HepG2 (cell line): ENCODE data around the gene DPY30. TPM values are rescaled to one million over a fixed set of nuclear protein-coding genes. Genes with fewer than 3 reads are reported as not detected.

Experiments used
- FOXJ3 ChIP-seq: sonication (generic); formaldehyde crosslinking; IDR thresholded peaks from 2 replicates; pipeline ENCODE4 v1.4.0; 2020; ENCODE audit warnings: missing genetic modification reagents, mild to moderate bottlenecking, borderline replicate concordance
- ISL2 ChIP-seq: sonication (generic); formaldehyde crosslinking; IDR thresholded peaks from 2 replicates; pipeline ENCODE4 v1.5.0; 2020; ENCODE audit warnings: missing genetic modification reagents
- PLRG1 ChIP-seq: fragments of 450-650 bp; conservative IDR thresholded peaks from 2 replicates; pipeline ENCODE4 v1.6.1; 2016
- PPARG ChIP-seq: conservative IDR thresholded peaks from 2 replicates; pipeline ENCODE4 v1.6.1; 2016; ENCODE audit warnings: missing biosample characterization, missing genetic modification reagents
- RARG ChIP-seq: sonication (generic); formaldehyde crosslinking; IDR thresholded peaks from 2 replicates; pipeline ENCODE4 v1.4.0; 2020; ENCODE audit warnings: low read depth, mild to moderate bottlenecking, missing genetic modification reagents
- SNRNP70 ChIP-seq: fragments of 200-400 bp; formaldehyde crosslinking; IDR thresholded peaks from 2 replicates; pipeline ENCODE4 v1.6.1; 2017; ENCODE audit warnings: mild to moderate bottlenecking, low read depth, low read length, moderate library complexity
- TOE1 ChIP-seq: sonication (generic); formaldehyde crosslinking; IDR thresholded peaks from 2 replicates; pipeline ENCODE4 v1.4.0; 2020; ENCODE audit warnings: mild to moderate bottlenecking, missing genetic modification reagents
- ZBTB42 ChIP-seq: sonication (generic); formaldehyde crosslinking; IDR thresholded peaks from 2 replicates; pipeline ENCODE4 v1.5.0; 2020; ENCODE audit warnings: mild to moderate bottlenecking, missing genetic modification reagents
- ZNF33B ChIP-seq: sonication (generic); formaldehyde crosslinking; IDR thresholded peaks from 2 replicates; pipeline ENCODE4 v1.5.1; 2020; ENCODE audit warnings: mild to moderate bottlenecking, missing genetic modification reagents
- ZNF350 ChIP-seq: sonication (generic); formaldehyde crosslinking; IDR thresholded peaks from 2 replicates; pipeline ENCODE4 v1.4.0; 2020; ENCODE audit warnings: mild to moderate bottlenecking, low read depth, missing genetic modification reagents, borderline replicate concordance
- ZNF720 ChIP-seq: sonication (generic); formaldehyde crosslinking; IDR thresholded peaks from 2 replicates; pipeline ENCODE4 v1.4.0; 2020; ENCODE audit warnings: missing genetic modification reagents
- ZNF775 ChIP-seq: sonication (generic); formaldehyde crosslinking; IDR thresholded peaks from 2 replicates; pipeline ENCODE4 v1.4.0; 2020; ENCODE audit warnings: missing genetic modification reagents, mild to moderate bottlenecking, moderate library complexity, borderline replicate concordance
- ZNF841 ChIP-seq: sonication (generic); formaldehyde crosslinking; IDR thresholded peaks from 2 replicates; pipeline ENCODE4 v1.8.1; 2023; ENCODE audit warnings: missing genetic modification reagents, borderline replicate concordance
- polyA plus RNA-seq, 8 experiments: library from polyadenylated mRNA; depleted of rRNA in 3 of 8; stranded (reverse) in 7 of 8; unstranded in 1 of 8; fragments of >200 nt; fragmentation: Illumina TruSeq in 4 of 8; extraction: Trizol in 4 of 8; gene quantifications; 2 replicates each; pipeline versions ENCODE4 v1.2.1 to v1.2.3, GENCODE V29; 2011 to 2016; ENCODE audit warnings: low read depth in 4 of 8, missing spikeins in 1 of 8, mixed read lengths in 1 of 8; ENCODE audit not compliant: insufficient read depth in 1 of 8
- total RNA-seq, 5 experiments: library from RNA; depleted of rRNA; stranded (reverse); fragments of >200 nt; fragmentation: Illumina TruSeq; extraction: Trizol; gene quantifications; 2 replicates each; pipeline ENCODE4 v1.2.3, GENCODE V29; 2016; ENCODE audit warnings: low read depth in 1 of 5
- TF ChIP-seq, protein P1 (sequence below): sonication (generic); formaldehyde crosslinking; IDR thresholded peaks from 2 replicates; pipeline ENCODE4 v1.5.0; 2020; ENCODE audit warnings: missing genetic modification reagents
- TF ChIP-seq, protein P2 (sequence below): sonication (generic); formaldehyde crosslinking; IDR thresholded peaks from 2 replicates; pipeline ENCODE4 v1.8.1; 2023; ENCODE audit warnings: mild to moderate bottlenecking, moderate library complexity, missing genetic modification reagents
- TF ChIP-seq, protein P3 (sequence below): IDR thresholded peaks from 2 replicates; pipeline ENCODE4 v1.6.1; 2016; ENCODE audit warnings: missing genetic modification reagents, missing compliant biosample characterization
- TF ChIP-seq, protein P4 (sequence below): sonication (generic); formaldehyde crosslinking; IDR thresholded peaks from 2 replicates; pipeline ENCODE4 v1.5.1; 2020; ENCODE audit warnings: missing genetic modification reagents, mild to moderate bottlenecking, borderline replicate concordance
- TF ChIP-seq, protein P5 (sequence below): sonication (generic); formaldehyde crosslinking; IDR thresholded peaks from 2 replicates; pipeline ENCODE4 v1.4.0; 2020; ENCODE audit warnings: missing genetic modification reagents
- TF ChIP-seq, protein P6 (sequence below): sonication (generic); formaldehyde crosslinking; conservative IDR thresholded peaks from 2 replicates; pipeline ENCODE4 v1.8.0; 2022; ENCODE audit warnings: missing genetic modification reagents
- TF ChIP-seq, protein P7 (sequence below): IDR thresholded peaks from 2 replicates; pipeline ENCODE4 v1.6.1; 2016; ENCODE audit warnings: mild to moderate bottlenecking, missing biosample characterization, missing genetic modification reagents

The DPY30 gene
- total and polyA plus RNA-seq, 2 of the 13 experiments (the other 11 are each of a cell fraction or from before 2014, with no cell fraction given), result 98.1 to 118 TPM

DNA sequence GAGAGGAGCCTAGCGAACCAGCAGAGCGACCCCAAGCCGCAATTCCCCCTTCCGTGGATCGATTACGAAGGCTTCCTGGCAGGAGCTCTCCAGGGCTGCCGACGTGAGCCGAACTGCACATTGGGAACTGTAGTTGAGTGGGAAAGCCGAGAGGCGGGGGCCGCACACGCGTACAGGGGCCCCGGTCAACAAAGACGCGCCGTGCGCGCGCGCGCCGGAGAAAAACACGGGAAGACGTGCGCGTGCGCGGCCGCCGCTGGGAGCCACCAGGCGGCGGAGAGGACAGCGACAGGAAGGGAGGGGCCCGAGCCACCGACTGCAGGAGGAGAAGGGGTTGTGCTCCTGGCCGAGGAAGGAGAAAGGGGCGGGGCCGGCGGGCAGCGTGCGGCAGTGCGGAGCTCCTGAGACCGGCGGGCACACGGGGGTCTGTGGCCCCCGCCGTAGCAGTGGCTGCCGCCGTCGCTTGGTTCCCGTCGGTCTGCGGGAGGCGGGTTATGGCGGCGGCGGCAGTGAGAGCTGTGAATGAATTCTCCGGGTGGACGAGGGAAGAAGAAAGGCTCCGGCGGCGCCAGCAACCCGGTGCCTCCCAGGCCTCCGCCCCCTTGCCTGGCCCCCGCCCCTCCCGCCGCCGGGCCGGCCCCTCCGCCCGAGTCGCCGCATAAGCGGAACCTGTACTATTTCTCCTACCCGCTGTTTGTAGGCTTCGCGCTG, 23.9 kb upstream of the DPY30 start, which contains the start of gene SPAST (continued):
- TF ChIP-seq, protein P1, sequence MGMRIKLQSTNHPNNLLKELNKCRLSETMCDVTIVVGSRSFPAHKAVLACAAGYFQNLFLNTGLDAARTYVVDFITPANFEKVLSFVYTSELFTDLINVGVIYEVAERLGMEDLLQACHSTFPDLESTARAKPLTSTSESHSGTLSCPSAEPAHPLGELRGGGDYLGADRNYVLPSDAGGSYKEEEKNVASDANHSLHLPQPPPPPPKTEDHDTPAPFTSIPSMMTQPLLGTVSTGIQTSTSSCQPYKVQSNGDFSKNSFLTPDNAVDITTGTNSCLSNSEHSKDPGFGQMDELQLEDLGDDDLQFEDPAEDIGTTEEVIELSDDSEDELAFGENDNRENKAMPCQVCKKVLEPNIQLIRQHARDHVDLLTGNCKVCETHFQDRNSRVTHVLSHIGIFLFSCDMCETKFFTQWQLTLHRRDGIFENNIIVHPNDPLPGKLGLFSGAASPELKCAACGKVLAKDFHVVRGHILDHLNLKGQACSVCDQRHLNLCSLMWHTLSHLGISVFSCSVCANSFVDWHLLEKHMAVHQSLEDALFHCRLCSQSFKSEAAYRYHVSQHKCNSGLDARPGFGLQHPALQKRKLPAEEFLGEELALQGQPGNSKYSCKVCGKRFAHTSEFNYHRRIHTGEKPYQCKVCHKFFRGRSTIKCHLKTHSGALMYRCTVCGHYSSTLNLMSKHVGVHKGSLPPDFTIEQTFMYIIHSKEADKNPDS, result no peak
- TF ChIP-seq RARG (no peak), PPARG (CRISPR knock-in tag) (peak; percentile 60; the same call in 1 of the 2 replicates), PLRG1 (no peak), ISL2 (CRISPR knock-in tag) (peak; percentile 88), ZNF841 (CRISPR knock-in tag) (no peak), ZBTB42 (CRISPR knock-in tag) (peak; percentile 69; the same call in 1 of the 2 replicates), ZNF775 (CRISPR knock-in tag) (0 out of 2 replicates have a peak, but pooled peaks have one; percentile 37), ZNF350 (CRISPR knock-in tag) (peak; percentile 96; the same call in 1 of the 2 replicates), ZNF33B (CRISPR knock-in tag) (peak; percentile 61; the same call in 1 of the 2 replicates), FOXJ3 (CRISPR knock-in tag) (peak; percentile 96), TOE1 (CRISPR knock-in tag) (no peak; the same call in 1 of the 2 replicates), SNRNP70 (no peak), ZNF720 (CRISPR knock-in tag) (no peak)
- TF ChIP-seq, protein P2, sequence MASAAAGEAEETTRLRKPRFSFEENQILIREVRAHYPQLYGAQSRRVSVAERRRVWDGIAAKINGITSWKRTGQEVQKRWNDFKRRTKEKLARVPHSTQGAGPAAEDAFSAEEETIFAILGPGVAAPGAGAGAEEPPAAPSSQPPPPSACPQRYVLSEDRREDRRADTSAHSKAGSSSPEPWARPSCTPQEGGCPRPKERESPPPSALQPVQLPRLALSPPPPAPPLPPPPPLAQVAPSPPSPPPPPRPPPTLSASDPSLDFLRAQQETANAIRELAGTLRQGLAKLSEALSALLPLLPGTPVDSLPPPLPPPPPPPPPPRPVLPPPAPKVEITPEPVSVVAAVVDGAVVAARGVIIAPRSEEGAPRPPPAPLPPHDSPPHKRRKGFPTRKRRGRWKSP (CRISPR knock-in tag), result peak; percentile 85
- TF ChIP-seq, protein P3, sequence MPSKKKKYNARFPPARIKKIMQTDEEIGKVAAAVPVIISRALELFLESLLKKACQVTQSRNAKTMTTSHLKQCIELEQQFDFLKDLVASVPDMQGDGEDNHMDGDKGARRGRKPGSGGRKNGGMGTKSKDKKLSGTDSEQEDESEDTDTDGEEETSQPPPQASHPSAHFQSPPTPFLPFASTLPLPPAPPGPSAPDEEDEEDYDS (CRISPR knock-in tag), result peak; percentile 78
- TF ChIP-seq, protein P4, sequence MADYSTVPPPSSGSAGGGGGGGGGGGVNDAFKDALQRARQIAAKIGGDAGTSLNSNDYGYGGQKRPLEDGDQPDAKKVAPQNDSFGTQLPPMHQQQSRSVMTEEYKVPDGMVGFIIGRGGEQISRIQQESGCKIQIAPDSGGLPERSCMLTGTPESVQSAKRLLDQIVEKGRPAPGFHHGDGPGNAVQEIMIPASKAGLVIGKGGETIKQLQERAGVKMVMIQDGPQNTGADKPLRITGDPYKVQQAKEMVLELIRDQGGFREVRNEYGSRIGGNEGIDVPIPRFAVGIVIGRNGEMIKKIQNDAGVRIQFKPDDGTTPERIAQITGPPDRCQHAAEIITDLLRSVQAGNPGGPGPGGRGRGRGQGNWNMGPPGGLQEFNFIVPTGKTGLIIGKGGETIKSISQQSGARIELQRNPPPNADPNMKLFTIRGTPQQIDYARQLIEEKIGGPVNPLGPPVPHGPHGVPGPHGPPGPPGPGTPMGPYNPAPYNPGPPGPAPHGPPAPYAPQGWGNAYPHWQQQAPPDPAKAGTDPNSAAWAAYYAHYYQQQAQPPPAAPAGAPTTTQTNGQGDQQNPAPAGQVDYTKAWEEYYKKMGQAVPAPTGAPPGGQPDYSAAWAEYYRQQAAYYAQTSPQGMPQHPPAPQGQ (CRISPR knock-in tag), result no peak
- TF ChIP-seq, protein P5, sequence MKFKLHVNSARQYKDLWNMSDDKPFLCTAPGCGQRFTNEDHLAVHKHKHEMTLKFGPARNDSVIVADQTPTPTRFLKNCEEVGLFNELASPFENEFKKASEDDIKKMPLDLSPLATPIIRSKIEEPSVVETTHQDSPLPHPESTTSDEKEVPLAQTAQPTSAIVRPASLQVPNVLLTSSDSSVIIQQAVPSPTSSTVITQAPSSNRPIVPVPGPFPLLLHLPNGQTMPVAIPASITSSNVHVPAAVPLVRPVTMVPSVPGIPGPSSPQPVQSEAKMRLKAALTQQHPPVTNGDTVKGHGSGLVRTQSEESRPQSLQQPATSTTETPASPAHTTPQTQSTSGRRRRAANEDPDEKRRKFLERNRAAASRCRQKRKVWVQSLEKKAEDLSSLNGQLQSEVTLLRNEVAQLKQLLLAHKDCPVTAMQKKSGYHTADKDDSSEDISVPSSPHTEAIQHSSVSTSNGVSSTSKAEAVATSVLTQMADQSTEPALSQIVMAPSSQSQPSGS (CRISPR knock-in tag), result peak; percentile 75
- TF ChIP-seq, protein P6, sequence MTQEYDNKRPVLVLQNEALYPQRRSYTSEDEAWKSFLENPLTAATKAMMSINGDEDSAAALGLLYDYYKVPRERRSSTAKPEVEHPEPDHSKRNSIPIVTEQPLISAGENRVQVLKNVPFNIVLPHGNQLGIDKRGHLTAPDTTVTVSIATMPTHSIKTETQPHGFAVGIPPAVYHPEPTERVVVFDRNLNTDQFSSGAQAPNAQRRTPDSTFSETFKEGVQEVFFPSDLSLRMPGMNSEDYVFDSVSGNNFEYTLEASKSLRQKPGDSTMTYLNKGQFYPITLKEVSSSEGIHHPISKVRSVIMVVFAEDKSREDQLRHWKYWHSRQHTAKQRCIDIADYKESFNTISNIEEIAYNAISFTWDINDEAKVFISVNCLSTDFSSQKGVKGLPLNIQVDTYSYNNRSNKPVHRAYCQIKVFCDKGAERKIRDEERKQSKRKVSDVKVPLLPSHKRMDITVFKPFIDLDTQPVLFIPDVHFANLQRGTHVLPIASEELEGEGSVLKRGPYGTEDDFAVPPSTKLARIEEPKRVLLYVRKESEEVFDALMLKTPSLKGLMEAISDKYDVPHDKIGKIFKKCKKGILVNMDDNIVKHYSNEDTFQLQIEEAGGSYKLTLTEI (CRISPR knock-in tag), result no peak
- TF ChIP-seq, protein P7, sequence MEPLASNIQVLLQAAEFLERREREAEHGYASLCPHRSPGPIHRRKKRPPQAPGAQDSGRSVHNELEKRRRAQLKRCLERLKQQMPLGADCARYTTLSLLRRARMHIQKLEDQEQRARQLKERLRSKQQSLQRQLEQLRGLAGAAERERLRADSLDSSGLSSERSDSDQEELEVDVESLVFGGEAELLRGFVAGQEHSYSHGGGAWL, result peak; percentile 70
